HL-60 (cell line): ENCODE data around the gene KIF26B.

Experiments
- CTCF ChIP-seq: IDR thresholded peaks from one replicate; pipeline ENCODE4 v1.5.1; 2011; ENCODE audit warnings: low read length, control low read depth, inconsistent platforms; ENCODE audit not compliant: insufficient read depth
- GABPA ChIP-seq: IDR thresholded peaks from 2 replicates; pipeline ENCODE4 v1.6.1; 2012; ENCODE audit warnings: low read depth
- POLR2AphosphoS5 ChIP-seq: IDR thresholded peaks from 2 replicates; pipeline ENCODE4 v1.6.1; 2012; ENCODE audit warnings: low read depth
- SPI1 ChIP-seq: IDR thresholded peaks from 2 replicates; pipeline ENCODE4 v1.6.1; 2012; ENCODE audit warnings: low read depth, mild to moderate bottlenecking, borderline replicate concordance
- TF ChIP-seq, protein P1 (sequence below): IDR thresholded peaks from 2 replicates; pipeline ENCODE4 v1.6.1; 2012; ENCODE audit warnings: low read depth; ENCODE audit not compliant: insufficient replicate concordance

GRCh38 chr1:245200146-245200545, 45.4 kb downstream of the KIF26B start:
- TF ChIP-seq CTCF (no peak), POLR2AphosphoS5 (no peak), SPI1 (no peak), GABPA (no peak)
- TF ChIP-seq, protein P1, sequence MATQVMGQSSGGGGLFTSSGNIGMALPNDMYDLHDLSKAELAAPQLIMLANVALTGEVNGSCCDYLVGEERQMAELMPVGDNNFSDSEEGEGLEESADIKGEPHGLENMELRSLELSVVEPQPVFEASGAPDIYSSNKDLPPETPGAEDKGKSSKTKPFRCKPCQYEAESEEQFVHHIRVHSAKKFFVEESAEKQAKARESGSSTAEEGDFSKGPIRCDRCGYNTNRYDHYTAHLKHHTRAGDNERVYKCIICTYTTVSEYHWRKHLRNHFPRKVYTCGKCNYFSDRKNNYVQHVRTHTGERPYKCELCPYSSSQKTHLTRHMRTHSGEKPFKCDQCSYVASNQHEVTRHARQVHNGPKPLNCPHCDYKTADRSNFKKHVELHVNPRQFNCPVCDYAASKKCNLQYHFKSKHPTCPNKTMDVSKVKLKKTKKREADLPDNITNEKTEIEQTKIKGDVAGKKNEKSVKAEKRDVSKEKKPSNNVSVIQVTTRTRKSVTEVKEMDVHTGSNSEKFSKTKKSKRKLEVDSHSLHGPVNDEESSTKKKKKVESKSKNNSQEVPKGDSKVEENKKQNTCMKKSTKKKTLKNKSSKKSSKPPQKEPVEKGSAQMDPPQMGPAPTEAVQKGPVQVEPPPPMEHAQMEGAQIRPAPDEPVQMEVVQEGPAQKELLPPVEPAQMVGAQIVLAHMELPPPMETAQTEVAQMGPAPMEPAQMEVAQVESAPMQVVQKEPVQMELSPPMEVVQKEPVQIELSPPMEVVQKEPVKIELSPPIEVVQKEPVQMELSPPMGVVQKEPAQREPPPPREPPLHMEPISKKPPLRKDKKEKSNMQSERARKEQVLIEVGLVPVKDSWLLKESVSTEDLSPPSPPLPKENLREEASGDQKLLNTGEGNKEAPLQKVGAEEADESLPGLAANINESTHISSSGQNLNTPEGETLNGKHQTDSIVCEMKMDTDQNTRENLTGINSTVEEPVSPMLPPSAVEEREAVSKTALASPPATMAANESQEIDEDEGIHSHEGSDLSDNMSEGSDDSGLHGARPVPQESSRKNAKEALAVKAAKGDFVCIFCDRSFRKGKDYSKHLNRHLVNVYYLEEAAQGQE, result no peak
